ENCODE data around the gene LRG1.

Gene LRG1

DNA sequence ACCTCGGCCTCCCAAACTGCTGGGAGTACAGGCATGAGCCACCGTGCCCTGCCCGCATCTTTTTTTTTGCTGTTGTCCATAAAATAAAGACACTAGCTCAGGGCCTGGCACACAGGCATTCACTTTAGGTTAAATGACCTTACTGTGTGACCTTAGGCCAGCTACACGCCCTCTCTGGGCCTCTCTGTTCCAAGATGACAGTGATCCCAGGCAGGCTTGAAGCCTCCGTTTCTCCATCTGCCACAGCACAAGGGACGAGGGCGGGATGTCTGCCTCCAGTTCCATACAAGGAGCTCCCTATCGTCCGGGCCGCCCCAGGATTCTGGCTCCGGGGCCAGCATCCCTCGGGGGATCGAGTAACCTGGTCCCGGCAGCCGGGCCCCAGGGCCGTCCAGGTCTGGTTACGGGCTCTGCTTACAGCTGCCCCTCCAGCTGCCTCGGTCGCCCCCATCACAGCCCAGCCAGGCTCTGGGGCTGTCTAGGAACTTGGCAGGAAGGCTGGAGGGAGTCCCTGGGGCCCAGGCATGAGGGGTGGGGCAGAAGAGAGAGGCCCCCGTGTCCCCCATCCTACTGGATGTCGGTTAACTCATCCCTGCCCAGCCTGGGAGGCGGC, 31.6 kb upstream of the LRG1 start:
- Histone ChIP-seq H3K4me2 (ENCODE audit: low read length) (no peak overlapping the region), H4K20me1 (ENCODE audit: insufficient read depth, low read length) (peaks cover 16% of the 10 kb centered on the region), H3K79me2 (ENCODE audit: low read length) (no peaks in the 10 kb centered on the region), H3K27me3 (ENCODE audit: low read depth, low read length) (no peaks in the 10 kb centered on the region), H2AFZ (ENCODE audit: low read depth, low read length) (no peak overlapping the region), H3K9me3 (ENCODE audit: insufficient read depth, low read length) (no peaks in the 10 kb centered on the region), H3K9ac (ENCODE audit: low read length) (no peak overlapping the region), H3K36me3 (replicated peaks; ENCODE audit: low read depth, low read length) (peaks cover 2% of the 10 kb centered on the region), H3K4me3 (ENCODE audit: low read length) (no peak overlapping the region), H3K4me1 (ENCODE audit: low read length) (peaks cover 30% of the 10 kb centered on the region), H3K27ac (ENCODE audit: low read length) (no peak overlapping the region)
- no peak for TF ChIP-seq EZH2phosphoT487 (IDR thresholded peaks at IDR 0.05; ENCODE audit: low read depth)

DNA sequence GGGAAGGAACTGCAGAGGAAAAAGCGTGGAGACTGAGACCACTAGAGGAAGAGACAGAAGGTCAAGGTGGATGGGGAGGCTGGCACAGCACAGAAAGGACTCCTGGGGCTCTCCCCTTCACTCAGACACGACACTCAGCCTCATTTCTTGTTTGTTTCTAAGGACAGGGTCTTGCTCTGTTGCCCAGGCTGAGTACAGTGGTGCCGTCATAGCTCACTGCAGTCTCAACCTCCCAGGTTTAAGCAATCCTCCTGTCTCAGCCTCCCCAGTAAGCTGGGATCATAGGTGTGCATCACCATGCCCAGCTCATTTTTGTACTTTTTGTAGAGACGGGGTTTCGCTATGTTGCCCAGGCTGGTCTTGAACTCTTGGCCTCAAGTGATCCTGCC, 31.1 kb upstream of the LRG1 start:
- H3K36me3 ChIP-seq (replicated peaks; ENCODE audit: low read depth, low read length), result no peaks in the 10 kb centered on the region
- no peaks in the 10 kb centered on the region for H3K79me2 ChIP-seq (ENCODE audit: low read length)
- H3K4me2 ChIP-seq (ENCODE audit: low read length), result no peak overlapping the region
- H3K27me3 ChIP-seq (ENCODE audit: low read depth, low read length), result no peaks in the 10 kb centered on the region
- H3K9me3 ChIP-seq (ENCODE audit: insufficient read depth, low read length), result no peaks in the 10 kb centered on the region
- H3K4me3 ChIP-seq (ENCODE audit: low read length), result no peak overlapping the region
- TF ChIP-seq, protein P1, sequence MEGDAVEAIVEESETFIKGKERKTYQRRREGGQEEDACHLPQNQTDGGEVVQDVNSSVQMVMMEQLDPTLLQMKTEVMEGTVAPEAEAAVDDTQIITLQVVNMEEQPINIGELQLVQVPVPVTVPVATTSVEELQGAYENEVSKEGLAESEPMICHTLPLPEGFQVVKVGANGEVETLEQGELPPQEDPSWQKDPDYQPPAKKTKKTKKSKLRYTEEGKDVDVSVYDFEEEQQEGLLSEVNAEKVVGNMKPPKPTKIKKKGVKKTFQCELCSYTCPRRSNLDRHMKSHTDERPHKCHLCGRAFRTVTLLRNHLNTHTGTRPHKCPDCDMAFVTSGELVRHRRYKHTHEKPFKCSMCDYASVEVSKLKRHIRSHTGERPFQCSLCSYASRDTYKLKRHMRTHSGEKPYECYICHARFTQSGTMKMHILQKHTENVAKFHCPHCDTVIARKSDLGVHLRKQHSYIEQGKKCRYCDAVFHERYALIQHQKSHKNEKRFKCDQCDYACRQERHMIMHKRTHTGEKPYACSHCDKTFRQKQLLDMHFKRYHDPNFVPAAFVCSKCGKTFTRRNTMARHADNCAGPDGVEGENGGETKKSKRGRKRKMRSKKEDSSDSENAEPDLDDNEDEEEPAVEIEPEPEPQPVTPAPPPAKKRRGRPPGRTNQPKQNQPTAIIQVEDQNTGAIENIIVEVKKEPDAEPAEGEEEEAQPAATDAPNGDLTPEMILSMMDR (IDR thresholded peaks at IDR 0.05; ENCODE audit: low read depth, low read length), result no peak
- no peak for TF ChIP-seq EZH2phosphoT487 (IDR thresholded peaks at IDR 0.05; ENCODE audit: low read depth)
- no peak overlapping the region for H3K9ac ChIP-seq (ENCODE audit: low read length)
- peaks cover 30% of the 10 kb centered on the region for H3K4me1 ChIP-seq (ENCODE audit: low read length)
- H4K20me1 ChIP-seq (ENCODE audit: insufficient read depth, low read length), result peaks cover 13% of the 10 kb centered on the region
- no peak overlapping the region for H2AFZ ChIP-seq (ENCODE audit: low read depth, low read length)
- H3K27ac ChIP-seq (ENCODE audit: low read length), result no peak overlapping the region

DNA sequence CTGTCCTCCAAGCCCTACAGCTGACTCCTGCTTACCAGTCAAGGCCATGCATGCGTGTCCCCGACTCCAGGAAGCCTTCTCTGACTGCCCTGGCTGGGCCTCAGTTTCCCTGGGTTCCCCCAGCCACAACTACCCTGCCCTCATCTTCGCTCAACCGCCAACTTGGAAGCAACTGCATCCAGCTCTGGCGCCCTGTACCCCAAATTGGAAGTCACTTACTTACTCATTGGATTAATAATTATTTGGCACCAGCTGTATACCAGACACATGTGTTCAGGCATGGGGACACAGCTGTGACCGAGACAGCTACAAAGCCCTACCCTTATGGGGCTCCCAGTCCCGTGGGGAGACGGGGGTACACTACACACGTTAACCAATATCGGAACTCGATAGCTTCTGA, 30.6 kb upstream of the LRG1 start:
- H3K27me3 ChIP-seq (ENCODE audit: low read depth, low read length), result no peaks in the 10 kb centered on the region
- no peaks in the 10 kb centered on the region for H3K9me3 ChIP-seq (ENCODE audit: insufficient read depth, low read length)
- H3K9ac ChIP-seq (ENCODE audit: low read length), result no peak overlapping the region
- H3K27ac ChIP-seq (ENCODE audit: low read length), result no peak overlapping the region
- H3K79me2 ChIP-seq (ENCODE audit: low read length), result no peaks in the 10 kb centered on the region
- no peak for TF ChIP-seq EZH2phosphoT487 (IDR thresholded peaks at IDR 0.05; ENCODE audit: low read depth)
- TF ChIP-seq, protein P1 (IDR thresholded peaks at IDR 0.05; ENCODE audit: low read depth, low read length), result no peak
- H3K4me3 ChIP-seq (ENCODE audit: low read length), result no peak overlapping the region
- no peak overlapping the region for H2AFZ ChIP-seq (ENCODE audit: low read depth, low read length)
- peaks cover 26% of the 10 kb centered on the region for H3K4me1 ChIP-seq (ENCODE audit: low read length)
- H3K4me2 ChIP-seq (ENCODE audit: low read length), result no peak overlapping the region
- peaks cover 13% of the 10 kb centered on the region for H4K20me1 ChIP-seq (ENCODE audit: insufficient read depth, low read length)
- H3K36me3 ChIP-seq (replicated peaks; ENCODE audit: low read depth, low read length), result no peaks in the 10 kb centered on the region

DNA sequence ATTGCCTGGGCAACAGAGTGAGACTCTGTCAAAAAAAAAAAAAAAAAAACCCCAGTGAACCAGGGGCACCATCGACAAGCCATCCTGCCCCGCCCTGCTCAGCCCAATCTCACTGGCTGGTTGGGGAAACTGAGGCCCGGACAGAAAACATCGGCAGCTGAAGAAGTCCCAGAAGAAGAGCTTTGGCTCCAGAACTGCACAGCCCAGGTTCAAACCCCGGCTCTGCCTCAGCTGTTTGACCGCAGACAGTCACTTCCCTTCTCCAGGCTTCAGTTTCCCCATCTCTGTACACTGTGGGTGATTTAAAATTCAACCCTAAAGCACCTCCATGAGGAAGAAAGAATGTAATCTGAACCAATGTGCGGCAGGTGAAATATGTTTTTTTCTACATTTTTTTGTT, 29.1 kb upstream of the LRG1 start:
- Histone ChIP-seq H3K9ac (ENCODE audit: low read length) (no peak overlapping the region), H3K79me2 (ENCODE audit: low read length) (no peaks in the 10 kb centered on the region), H3K27ac (ENCODE audit: low read length) (peak overlapping the region; percentile 41)

More for the DNA sequence above, 29.1 kb upstream of the LRG1 start:
- no peaks in the 10 kb centered on the region for H3K9me3 ChIP-seq (ENCODE audit: insufficient read depth, low read length)
- H3K36me3 ChIP-seq (replicated peaks; ENCODE audit: low read depth, low read length), result no peaks in the 10 kb centered on the region
- TF ChIP-seq, protein P1 (IDR thresholded peaks at IDR 0.05; ENCODE audit: low read depth, low read length), result no peak
- no peak for TF ChIP-seq EZH2phosphoT487 (IDR thresholded peaks at IDR 0.05; ENCODE audit: low read depth)
- H3K4me3 ChIP-seq (ENCODE audit: low read length), result peak overlapping the region; percentile 17; the same call in 1 of the 2 replicates
- peaks cover 21% of the 10 kb centered on the region for H3K4me1 ChIP-seq (ENCODE audit: low read length)
- no peak overlapping the region for H2AFZ ChIP-seq (ENCODE audit: low read depth, low read length)
- peaks cover 13% of the 10 kb centered on the region for H4K20me1 ChIP-seq (ENCODE audit: insufficient read depth, low read length)
- no peaks in the 10 kb centered on the region for H3K27me3 ChIP-seq (ENCODE audit: low read depth, low read length)
- peak overlapping the region; percentile 51 for H3K4me2 ChIP-seq (ENCODE audit: low read length)

Measured in OCI-LY3 (cell line).